Measurements from ENCODE around the gene AUTS2. TPM values are rescaled to one million over a fixed set of nuclear protein-coding genes. Genes with fewer than 3 reads are reported as not detected.

AUTS2 gene
- total RNA-seq, 2 donors from 2014 or later = 8.6 TPM

DNA sequence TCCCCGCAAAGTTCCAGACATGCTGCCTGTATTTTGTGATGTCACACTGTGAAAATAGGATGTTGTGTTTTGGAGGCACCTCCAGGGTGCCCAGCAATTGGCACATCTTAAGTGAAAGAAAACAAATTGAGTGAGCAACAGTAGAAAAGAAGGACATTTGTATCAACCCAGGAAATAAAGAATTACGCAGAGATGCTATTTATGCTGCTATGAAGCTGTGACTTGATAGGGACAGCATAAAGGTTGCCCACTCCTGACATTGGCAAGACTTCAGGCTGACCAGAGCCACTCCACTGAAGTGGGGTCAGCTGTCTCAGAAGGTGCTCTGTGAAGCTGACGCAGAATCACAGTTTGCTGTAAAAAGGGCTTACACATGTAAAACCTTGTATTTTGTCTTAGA, 803.8 kb downstream of the AUTS2 start:
- Histone ChIP-seq H3K36me3 (no peaks in the 10 kb centered on the region), H3K4me3 (no peak overlapping the region), H3K9me3 (no peaks in the 10 kb centered on the region), H3K27me3 (no peaks in the 10 kb centered on the region), H3K4me1 (no peaks in the 10 kb centered on the region), H3K27ac (no peak overlapping the region)
- DNase-seq (ENCODE audit: low spot score) = no peak
- TF ChIP-seq, protein P1, sequence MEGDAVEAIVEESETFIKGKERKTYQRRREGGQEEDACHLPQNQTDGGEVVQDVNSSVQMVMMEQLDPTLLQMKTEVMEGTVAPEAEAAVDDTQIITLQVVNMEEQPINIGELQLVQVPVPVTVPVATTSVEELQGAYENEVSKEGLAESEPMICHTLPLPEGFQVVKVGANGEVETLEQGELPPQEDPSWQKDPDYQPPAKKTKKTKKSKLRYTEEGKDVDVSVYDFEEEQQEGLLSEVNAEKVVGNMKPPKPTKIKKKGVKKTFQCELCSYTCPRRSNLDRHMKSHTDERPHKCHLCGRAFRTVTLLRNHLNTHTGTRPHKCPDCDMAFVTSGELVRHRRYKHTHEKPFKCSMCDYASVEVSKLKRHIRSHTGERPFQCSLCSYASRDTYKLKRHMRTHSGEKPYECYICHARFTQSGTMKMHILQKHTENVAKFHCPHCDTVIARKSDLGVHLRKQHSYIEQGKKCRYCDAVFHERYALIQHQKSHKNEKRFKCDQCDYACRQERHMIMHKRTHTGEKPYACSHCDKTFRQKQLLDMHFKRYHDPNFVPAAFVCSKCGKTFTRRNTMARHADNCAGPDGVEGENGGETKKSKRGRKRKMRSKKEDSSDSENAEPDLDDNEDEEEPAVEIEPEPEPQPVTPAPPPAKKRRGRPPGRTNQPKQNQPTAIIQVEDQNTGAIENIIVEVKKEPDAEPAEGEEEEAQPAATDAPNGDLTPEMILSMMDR (IDR thresholded peaks at IDR 0.05) = no peak

DNA sequence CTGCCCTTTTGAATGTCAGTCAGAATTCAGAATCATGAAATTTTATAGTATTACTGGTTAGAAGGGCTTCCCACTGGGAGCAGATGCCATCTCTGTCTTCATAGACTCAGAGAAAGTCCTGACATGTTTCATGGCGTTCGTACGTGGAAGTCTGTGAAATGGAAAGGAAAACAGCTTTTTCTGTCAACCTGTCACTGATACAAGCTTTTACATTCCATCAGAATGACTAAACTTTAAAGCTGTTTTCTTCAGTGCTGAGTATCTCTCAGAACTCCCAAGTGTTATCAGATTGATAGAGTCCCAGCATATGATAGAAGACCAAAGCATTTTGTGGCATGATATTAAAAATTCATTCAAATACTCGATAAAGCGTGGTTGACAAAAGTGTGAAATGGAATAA, 807.0 kb downstream of the AUTS2 start:
- Histone ChIP-seq H3K27ac (no peak overlapping the region), H3K9me3 (no peaks in the 10 kb centered on the region)

DNA sequence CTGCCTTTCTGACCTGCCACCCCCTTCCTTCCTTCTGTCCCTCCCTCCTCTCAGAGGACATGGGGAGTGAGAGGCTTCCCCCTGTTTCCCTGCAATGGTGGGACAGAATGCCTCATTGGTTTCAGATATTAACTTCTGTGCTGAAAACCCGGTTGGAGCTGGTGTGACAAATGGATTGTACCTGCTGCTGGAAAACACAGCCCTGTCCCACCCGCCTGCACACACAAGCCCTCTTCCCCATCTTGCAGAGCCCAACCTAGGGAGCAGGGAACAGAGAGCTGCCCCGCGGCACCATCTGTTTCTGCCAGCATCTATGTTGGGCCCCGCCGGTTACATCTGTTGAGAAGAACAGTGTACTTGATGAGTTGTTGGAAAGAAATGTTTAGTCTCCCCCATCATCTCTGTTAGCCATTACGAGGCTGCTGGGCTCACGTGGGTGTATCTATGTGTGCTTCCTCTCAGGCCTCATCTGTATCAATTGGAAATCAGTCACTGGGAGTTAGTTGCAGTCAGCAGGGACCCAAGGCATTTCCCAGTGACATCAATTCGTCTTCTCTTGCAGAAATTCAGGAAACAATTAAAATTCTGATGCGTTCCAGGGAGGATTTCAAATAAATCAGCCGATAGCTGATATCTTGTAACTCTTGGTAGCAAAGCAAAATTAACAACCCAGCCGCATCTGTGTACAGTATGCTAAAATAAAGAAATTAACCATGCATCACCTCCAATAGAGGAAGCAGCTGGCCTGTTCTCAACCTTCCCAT, 808.1 kb downstream of the AUTS2 start:
- Histone ChIP-seq H3K27me3 (no peaks in the 10 kb centered on the region), H3K27ac (no peak overlapping the region), H3K4me1 (no peaks in the 10 kb centered on the region), H3K4me3 (no peak overlapping the region), H3K9me3 (no peaks in the 10 kb centered on the region), H3K36me3 (no peaks in the 10 kb centered on the region)
- DNase-seq (ENCODE audit: low spot score) = no peak
- TF ChIP-seq, protein P1 (IDR thresholded peaks at IDR 0.05) = no peak

More for the DNA sequence above, 807.0 kb downstream of the AUTS2 start:
- Histone ChIP-seq H3K27me3 (no peaks in the 10 kb centered on the region), H3K4me3 (no peak overlapping the region), H3K36me3 (no peaks in the 10 kb centered on the region), H3K4me1 (no peaks in the 10 kb centered on the region)
- no peak for DNase-seq (ENCODE audit: low spot score)
- TF ChIP-seq, protein P1 (IDR thresholded peaks at IDR 0.05) = no peak

DNA sequence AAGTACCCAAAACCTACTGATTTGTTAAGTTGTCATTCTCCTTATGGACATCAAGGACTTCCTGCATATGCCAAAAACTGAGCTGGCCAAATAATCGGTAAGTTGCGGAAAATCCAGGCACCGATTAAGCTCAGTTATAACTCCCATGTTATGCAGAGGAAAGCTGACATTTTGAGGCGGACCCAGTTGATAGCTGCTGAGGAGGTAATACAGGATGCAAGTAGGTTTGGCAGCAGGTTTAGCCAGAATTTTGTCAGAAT, 808.6 kb downstream of the AUTS2 start:
- H3K4me1 ChIP-seq = no peaks in the 10 kb centered on the region
- no peaks in the 10 kb centered on the region for H3K27me3 ChIP-seq
- TF ChIP-seq, protein P1 (IDR thresholded peaks at IDR 0.05) = no peak
- H3K27ac ChIP-seq = no peak overlapping the region
- H3K4me3 ChIP-seq = no peak overlapping the region
- no peaks in the 10 kb centered on the region for H3K9me3 ChIP-seq
- DNase-seq (ENCODE audit: low spot score) = no peak
- no peaks in the 10 kb centered on the region for H3K36me3 ChIP-seq

DNA sequence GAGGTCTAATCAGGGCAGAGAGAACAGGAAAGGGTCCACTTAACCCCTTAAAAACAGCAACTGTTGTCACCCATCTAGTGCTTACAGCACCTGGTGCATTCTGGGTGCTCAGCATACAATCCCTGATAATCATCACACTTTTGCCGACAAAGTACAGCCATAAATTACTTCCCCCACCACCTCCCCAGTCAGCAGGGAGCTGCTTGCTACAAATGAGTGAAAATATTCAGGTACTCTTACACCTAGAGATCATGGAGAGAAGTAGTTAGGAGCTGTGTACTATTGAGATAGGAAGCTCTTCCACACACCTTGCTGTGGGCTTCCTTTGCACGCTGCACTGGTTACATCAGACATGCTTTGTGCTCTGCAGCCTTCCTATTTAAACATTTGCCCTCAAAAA, 810.2 kb downstream of the AUTS2 start:
- H3K27ac ChIP-seq = no peak overlapping the region
- no peaks in the 10 kb centered on the region for H3K36me3 ChIP-seq
- no peaks in the 10 kb centered on the region for H3K4me1 ChIP-seq
- no peak for DNase-seq (ENCODE audit: low spot score)
- TF ChIP-seq, protein P1 (IDR thresholded peaks at IDR 0.05) = no peak
- H3K27me3 ChIP-seq = no peaks in the 10 kb centered on the region
- H3K4me3 ChIP-seq = no peak overlapping the region
- no peaks in the 10 kb centered on the region for H3K9me3 ChIP-seq

DNA sequence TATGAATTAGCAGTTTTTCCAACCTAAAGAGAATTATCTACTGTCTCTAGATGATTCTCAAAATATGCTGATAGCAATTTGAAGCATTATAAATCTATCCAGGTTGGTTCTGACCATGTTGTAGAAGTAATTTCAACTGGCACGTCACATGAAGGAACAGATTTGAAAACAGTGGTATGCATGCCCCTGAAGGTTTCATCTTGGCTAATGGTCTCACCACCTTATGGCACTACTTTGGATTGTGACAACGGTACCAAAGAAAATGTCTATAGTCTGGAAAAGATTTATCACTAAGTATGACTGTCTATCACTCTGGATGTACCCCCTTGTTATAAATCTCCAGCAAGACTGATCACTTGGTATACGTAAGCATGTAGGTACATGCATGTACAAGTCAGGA, 810.6 kb downstream of the AUTS2 start:
- Histone ChIP-seq H3K27ac (no peak overlapping the region), H3K27me3 (no peaks in the 10 kb centered on the region), H3K4me1 (no peaks in the 10 kb centered on the region), H3K36me3 (no peaks in the 10 kb centered on the region), H3K4me3 (no peak overlapping the region), H3K9me3 (no peaks in the 10 kb centered on the region)
- no peak for DNase-seq (ENCODE audit: low spot score)
- TF ChIP-seq, protein P1 (IDR thresholded peaks at IDR 0.05) = no peak

Measured in right atrium auricular region (tissue), 2 donors.